ENCODE results near the gene POTEM.
"Not testable (repeated sequence)": the region's sequence is repeated elsewhere in the genome, so short reads cannot be mapped to it uniquely, and the experiment has no call there.

Gene POTEM

DNA sequence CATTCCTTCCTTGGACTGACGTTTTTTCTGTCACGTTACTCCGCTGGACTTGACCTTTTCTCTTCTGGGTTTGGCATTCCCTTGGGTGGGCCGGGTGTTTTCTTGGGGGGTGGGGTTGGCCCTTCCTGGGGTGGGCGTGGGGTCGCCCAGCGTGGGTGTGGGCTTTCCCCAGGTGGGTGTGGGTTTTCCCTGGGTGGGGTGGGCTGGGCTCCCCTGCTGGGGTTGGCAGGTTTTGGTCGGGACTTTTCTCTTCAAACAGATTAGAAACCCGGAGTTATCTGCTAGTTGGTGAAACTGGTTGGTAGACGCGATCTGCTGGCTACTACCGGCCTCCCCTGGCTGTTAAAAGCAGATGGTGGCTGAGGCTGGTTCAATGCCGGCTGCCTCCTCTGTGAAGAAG, at the start of gene POTEM:
TSS of gene POTEM (plus strand) at position 301 of the 400 bp plus-strand sequence. CDS start at position 353, 52 bp downstream.
- DNase-seq, result not testable (repeated sequence)

DNA sequence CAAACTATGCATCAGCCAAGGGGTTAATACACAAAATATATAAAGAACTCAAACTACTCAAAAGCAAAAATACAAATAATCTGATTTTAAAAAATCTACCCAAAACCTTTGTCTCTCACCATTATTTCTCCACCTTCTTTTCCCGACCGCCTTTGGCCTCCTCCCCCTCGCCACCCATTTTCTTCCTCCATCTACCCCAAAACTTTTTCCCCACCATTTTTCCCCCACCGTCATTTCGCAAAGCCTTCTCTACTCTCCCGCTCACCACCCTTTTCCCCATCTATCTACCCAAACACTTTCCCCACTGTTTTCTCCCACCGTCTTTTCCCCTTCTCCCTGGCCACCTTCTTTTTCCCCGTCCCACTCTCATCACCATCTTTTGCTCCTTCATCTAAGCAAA, 48.9 kb upstream of the POTEM start:
- DNase-seq, result not testable (repeated sequence)

DNA sequence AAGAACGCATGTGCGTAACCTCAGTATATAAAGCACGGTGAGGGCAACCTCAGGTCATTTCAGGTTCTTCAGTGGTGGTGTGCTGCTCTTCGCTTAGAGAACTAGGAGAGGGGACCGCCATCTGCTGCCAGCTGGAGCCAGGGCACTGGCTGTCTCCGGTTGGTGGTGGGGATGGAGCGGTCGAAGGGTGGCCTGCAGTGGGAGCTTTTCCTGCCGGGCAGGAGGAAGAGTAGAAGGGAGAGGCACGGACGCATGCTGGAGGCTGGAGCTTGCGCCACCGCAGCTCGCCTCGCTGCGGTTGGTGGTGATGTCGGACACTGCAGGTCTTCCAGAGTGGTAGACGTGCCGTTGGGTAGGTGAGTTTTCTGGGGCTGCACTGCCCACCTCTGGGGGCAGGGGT, 47.2 kb upstream of the POTEM start:
- not testable (repeated sequence) for DNase-seq

DNA sequence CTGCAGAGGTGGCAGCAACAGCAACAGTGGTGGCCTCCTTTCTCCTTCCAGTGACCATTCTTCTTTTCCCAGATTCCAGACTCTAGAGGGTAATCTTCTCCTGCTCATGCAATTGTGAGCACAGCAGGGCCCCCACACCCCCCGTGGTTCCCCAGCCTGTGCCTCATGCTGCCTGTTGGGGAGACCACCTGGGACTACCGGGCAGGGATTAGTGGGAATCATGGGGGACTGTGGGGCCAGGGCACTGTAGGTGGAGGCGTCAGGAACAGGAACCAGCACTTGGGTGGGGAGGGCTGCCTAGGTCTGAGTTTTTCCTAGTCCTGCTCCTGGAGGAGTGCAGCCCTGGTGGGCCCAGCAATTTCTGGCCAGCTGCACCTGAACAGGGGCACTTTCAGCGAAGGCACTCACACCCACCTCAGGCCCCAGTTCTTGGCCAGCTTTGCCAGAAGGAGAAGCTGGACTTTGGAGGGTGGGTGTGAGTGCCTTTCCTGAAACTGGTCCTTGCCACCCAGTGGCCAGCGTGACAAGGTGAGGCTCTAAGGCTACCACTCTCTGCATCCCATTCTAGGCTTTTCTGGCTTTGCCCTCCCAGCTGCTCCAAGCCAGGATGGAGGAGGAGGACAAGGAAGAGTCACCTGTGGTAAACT, 46.1 kb upstream of the POTEM start:
- not testable (repeated sequence) for DNase-seq

DNA sequence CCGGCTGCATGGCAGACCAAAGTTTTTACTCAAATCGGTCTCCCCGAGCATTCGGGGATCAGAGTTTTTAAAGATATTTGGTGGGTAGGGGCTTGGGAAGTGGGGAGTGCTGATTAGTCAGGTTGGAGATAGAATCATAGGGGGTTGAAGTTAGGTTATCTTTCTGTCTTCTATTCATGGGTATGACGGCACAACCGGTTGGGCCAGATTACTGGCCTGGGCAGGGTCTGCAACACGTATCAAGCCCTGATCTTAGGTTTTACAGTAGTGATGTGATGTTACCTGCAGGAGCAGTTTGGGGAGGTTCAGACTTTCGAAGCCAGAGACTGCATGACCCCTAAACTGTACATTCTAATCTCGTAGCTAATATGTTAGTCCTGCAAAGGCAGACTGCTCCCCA, 30.4 kb upstream of the POTEM start:
- not testable (repeated sequence) for DNase-seq

DNA sequence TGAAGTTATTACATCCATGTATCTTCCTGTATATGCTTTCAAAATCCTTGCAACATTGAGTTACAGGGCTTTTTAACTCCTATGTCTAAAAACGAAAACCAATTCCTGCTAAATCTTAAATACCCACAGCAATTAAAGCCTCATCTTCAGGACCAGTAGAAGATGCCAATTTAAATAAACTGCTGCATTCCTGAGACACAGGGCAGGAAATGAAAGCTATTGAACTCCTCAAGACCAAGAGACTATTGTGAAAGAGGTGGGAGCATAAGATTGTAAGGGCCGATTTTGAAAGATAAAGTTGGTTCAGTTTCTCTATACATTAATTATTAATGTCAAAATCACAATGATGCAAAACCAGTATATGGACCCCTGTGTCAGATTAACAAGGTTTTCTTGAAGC, 28.5 kb upstream of the POTEM start:
- not testable (repeated sequence) for DNase-seq

DNA sequence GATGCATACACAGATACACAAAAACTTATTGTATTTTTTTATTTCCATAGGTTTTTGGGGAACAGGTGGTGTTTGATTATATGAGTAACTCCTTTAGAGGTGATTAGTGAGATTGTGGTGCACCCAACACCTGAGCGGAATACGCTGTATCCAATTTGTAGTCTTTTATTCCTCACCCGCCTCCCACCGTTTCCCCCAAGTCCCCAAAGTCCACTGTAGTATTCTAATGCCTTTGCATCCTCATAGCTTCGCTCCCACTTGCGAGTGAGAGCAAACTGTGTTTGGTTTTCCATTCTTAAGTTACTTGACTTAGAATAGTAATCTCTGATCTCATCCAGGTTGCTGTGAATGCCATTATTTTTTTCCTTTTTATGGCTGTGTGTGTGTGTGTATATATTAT, 17.3 kb upstream of the POTEM start:
- DNase-seq, result not testable (repeated sequence)

DNA sequence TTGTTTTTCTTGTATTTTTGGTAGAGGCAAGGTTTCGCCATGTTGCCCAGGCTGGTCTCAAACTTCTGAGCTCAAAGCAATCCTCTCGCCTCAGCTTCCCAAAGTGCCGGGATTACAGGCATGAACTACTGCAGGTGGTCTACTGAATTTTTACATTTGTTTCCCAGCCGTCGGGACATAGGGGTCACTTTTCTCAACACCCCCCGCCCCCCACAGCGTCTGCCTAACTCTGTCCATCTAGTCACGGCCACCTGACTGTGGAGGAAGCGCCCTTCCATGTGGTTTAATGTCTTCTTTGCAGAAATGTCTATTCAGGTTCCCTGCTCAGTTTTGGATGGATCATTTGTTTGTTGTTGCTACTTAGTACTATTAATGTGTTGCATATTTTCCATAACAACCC, 14.1 kb upstream of the POTEM start:
- not testable (repeated sequence) for DNase-seq

DNA sequence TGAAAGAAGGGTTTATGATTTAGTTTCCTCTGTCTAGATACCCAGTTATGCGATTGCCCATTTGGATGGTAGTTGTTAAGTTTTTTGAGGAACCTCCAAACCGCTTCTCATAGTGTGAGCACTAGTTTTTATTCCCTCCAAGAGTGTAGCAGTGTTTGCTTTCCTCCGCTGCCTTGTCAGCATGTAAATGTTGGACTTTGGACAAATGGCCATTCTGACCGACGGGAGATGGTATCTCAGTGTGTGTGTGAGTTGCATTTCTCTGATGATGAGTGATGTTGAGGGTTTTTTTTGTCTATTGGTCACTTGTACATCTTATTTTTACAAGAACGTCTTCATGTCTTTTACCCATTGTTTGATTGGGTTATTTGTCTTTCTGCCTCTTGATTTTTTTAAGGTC, 11.4 kb upstream of the POTEM start:
- not testable (repeated sequence) for DNase-seq

DNA sequence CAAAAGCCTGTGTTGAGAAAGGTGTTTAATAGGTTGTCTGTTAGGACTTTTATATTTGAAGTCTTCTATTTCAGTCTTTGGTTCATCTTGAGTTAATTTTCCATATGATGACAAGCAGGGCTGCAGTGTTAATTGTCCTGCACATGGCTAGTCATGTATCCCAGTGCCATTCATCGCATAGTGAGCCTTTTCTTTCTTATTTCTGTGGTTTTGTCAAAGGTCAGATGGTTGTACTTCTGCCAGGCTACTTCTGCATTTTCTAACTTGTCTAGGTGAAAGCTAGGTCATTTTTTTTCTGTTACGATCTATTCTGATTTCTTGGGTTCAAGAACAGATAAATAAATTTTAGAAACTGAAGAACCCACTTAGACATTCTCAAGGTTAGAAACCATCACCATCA, 5.7 kb upstream of the POTEM start:
- DNase-seq, result not testable (repeated sequence)

DNA sequence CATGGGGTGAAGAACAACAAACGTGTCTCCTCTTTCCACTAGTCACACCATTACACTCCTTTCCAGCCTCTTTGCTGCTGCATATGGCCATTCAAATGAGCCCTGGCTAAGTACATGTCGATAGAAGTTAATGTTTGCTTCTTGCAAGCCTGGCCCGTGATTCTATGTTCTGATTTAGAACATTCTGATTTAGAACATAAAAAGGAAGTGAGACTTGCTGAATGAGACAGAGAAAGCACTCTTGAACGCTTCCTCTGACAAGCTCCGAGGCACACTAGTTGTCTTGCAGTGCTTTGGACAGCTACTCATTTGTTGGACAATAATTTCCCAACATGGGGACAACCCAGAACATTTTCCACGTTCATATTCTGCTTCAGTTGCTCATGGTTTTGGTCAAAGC, 5.1 kb upstream of the POTEM start:
- not testable (repeated sequence) for DNase-seq

DNA sequence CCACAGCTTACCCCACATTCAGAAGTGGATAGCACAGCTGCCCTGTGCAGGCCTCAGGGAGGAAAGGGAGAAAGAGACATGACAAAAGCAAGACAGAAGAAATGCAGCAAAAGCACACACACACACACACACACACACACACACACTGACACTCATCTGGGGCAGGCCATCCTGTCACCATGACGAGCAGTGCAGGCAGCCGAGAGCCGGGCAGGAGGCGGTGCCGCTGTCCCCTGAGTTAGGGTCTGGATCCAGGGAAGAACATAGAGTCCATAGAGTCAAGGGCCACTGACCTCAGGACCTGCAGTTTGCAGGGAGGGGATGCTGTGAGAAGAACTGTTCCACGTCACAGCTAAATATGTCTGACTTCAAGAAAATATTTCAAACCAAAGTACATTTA, 4.0 kb upstream of the POTEM start:
- not testable (repeated sequence) for DNase-seq

DNA sequence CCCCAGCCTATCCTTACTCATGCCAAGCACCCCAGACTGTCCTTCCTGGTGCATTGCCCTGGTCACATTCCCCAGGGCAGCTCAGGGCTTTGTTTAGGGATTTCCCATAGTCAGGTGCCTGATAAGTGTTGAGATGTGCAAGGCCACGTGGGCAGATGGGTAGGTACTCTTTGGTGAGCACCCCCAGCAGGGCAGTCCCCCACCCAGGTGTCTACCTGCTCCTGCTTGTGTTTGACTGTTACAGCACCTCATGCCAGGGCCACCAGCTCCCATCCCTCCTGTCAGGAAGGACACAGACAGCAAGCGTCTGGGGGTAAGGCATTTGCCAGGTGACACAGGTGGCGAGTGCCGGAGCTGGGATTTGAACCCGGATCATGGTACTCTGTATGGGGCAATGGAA, 2.4 kb upstream of the POTEM start:
- DNase-seq, result not testable (repeated sequence)

DNA sequence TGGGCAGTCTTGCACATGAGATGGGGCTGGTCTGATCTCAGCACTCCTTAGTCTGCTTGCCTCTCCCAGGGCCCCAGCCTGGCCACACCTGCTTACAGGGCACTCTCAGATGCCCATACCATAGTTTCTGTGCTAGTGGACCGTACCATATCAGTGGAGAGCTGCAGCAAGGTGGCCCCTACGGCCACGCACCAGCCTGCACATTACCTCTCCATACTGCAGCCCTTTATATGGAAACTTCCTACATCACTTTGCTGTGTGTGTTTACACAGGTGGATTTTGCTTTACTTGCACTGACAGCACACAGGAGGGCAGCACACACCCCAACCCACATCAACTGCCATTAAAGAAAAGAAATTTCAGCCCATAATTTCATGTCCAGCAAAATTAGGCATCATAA, 35.3 kb downstream of the POTEM start:
- DNase-seq, result not testable (repeated sequence)

DNA sequence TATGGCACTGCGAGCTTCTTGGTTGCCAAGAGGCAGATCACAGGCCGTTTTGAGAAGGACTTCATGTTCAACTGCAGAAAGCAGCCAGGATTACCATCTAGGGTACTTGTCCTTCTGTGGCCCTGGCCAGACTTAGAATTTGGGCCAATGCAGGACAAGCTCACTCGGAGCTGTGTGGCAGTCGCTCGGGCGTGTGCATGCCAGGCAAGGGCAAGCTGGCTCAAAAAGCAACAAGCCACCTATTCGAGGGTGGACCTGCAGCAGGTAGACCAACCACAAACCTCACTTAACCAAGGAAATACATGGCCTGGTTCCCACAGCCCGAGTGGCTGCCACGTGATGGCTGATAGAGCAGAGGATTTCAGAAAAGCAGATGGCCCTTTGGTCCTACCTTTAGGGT, 39.3 kb downstream of the POTEM start:
- DNase-seq, result not testable (repeated sequence)

DNA sequence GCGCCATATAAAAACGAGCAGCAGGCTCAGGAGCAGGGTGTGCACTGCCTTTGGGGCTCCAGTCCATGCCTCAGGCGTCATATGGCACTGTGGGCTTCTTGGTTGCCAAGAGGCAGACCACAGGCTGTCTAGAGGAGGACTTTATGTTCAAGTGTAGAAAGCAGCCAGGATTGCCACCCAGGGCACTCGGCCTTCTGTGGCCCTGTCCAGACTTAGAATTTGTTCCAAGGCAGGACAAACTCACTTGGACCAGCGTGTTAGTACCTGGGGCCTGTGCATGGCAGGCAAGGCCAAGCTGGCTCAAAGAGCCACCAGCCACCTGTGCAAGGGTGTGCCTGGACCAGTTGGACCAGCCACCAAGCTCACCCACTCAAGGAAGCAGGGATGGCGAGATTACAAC, 40.4 kb downstream of the POTEM start:
- not testable (repeated sequence) for DNase-seq

DNA sequence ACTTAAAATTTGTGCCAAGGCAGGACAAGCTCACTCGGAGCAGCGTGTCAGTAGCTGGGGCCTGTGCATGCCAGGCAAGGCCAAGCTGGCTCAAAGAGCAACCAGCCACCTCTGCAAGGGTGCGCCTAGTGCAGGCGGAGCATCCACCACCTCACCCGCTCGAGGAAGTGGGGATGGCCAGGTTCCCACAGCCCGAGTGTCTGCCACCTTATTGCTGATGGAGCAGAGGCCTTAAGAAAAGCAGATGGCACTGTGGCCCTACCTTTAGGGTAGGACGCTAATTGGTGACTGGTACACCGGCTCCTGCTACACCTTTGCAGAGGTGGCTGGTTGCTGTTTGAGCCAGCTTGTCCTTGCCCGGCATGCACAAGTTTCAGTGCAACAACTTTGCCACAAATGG, 43.8 kb downstream of the POTEM start:
- not testable (repeated sequence) for DNase-seq

DNA sequence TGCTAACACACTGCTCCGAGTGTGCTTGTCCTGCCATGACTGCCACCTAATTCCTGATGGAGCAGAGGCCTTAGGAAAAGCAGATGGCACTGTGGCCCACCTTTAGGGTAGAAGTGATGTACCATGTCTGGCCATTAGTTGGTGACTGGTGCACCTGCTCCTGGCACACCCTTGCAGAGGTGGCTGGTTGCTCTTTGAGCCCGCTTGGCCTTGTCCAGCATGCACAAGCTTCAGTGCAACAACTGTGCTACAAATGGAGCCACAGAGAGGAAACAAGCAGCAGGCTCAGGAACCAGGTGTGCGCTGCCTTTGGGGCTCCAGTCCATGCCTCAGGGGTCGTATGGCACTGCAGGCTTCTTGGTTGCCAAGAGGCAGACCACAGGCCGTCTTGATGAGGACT, 44.5 kb downstream of the POTEM start:
- DNase-seq, result not testable (repeated sequence)

DNA sequence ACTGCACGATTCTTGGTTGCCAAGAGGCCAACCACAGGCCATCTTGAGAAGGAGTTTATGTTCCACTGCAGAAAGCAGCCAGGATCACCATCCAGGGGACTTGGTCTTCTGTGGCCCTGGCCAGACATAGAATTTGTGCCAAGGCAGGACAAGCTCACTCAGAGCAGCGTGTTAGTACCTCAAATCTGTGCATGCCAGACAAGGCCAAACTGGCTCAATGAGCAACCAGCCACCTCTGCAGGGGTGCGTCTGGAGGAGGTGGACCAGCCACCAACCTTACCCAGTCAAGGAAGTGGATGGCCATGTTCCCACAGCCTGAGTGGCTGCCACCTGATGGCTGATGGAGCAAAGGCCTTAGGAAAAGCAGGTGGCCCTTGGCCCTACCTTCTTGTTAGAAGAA, 48.0 kb downstream of the POTEM start:
- not testable (repeated sequence) for DNase-seq

DNA sequence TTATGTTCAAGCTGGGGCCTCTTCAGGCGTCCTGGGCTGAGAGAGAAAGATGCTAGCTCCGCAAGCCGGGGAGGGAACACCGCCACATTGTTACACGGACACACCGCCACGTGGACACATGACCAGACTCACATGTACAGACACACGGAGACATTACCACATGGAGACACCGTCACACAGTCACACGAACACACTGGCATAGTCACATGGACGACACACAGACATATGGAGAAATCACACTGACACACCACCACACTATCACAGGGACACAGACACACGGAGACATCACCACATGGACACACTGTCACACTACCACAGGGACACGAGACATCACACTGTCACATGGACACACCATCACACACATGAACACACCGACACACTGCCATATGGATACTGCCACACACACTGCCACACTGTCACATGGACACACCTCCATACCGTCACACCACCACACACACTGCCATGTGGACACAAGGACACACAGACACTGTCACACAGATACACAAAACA, 57.9 kb downstream of the POTEM start:
- not testable (repeated sequence) for DNase-seq

DNA sequence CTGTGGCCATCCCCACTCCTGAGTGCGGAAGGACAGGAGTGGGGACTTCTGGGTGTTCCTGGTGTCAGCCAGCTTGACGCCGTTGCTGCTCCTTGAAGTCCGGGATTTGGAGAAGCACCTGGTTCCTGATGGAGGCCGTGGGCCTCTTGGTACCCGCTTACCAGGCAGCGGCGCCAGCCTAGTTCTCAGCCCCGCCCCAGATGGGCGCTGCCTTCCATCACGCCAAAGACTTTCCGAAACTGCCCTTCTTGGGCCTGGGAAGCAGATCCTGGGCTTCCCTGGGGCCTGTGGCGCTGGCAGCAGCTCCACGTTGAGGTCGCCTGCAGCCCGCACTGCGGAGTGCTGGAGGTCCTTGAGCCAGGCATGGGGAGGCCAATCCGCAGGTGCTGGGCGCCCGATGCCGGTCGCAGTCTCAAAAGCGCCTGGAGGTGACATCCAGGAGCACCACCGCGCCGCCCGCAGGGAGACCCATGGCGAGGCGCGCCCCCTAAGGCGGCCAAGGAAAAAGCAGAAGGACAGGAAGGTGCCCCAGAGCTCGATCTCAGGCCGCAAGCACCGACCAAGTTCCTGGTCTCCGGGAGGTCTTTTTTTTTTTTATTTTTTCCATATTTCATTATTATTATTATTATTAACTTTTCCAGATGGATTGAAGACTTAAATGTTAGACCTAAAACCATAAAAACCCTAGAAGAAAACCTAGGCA, 59.6 kb downstream of the POTEM start:
- DNase-seq, result not testable (repeated sequence)

DNA sequence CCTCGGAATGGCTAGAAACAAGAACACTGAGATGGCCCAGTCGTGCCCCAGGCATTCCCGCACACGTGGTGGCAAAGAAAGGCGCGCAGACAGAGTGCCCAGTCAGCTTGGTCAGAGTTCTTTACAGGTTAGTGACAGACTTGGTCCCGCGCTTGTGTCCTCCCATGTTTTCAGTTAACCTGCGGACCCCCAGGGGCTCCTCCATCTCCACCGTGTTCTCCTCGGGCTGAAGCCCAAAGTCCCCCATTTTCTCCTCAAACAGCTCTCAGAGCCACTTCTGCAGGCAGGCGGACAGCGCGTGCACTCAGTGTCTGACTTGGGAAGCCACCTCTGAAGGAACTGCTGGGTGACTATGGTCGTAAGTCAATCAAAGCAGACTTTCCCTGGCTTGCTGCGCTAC, 60.7 kb downstream of the POTEM start:
- DNase-seq, result not testable (repeated sequence)

DNA sequence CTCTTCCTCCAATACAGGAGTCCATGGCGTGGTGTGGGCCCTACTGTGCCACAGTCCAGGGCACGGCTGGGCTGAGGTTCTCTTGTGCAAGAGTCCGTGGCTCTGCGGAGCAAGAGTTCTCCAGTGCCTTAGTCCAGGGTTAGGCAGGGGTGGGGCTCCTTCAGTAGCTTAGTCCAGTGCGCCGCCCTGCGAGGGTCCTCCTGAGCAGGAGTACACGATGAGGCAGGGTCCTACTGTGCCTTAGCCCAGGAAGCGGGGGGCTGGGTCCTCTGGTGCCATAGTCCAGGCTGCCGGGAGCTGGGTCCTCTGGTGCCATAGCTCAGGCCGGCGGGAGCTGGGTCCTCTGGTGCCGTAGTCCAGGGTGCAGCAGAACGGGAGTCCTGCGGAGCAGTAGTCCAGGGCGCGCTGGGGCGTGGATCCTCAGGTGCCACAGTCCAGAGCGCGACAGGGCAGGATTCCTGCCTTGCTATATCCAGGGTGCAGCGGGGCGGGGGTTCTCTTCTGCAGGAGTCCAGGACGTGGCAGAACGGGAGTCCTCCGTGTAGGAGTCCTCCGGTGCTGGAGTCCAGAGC, 69.7 kb downstream of the POTEM start:
- not testable (repeated sequence) for DNase-seq
